ENCODE results near the gene QRICH1. TPM values are rescaled to one million over a fixed set of nuclear protein-coding genes. Genes with fewer than 3 reads are reported as not detected.

Gene QRICH1
- total RNA-seq, 1 donor from 2014 or later, result 123 TPM

- Mint-ChIP-seq H3K27ac (no peak overlapping the region), H3K9me3 (no peaks in the 10 kb centered on the region), H3K27me3 (no peaks in the 10 kb centered on the region), H3K4me3 (no peak overlapping the region), H3K36me3 (peaks cover 23% of the 10 kb centered on the region), H3K4me1 (ENCODE audit: unreplicated experiment) (no peaks in the 10 kb centered on the region)
- no peak for TF ChIP-seq CTCF (conservative IDR thresholded peaks at IDR 0.05)
- DNase-seq (ENCODE audit: extremely low spot score, unreplicated experiment), result no peak
Measured at GRCh38 chr3:49054344-49054862, 39.5 kb downstream of the QRICH1 start.

- Mint-ChIP-seq H3K4me3 (no peak overlapping the region), H3K9me3 (no peaks in the 10 kb centered on the region), H3K27me3 (no peaks in the 10 kb centered on the region), H3K4me1 (ENCODE audit: unreplicated experiment) (no peaks in the 10 kb centered on the region), H3K27ac (no peak overlapping the region), H3K36me3 (peaks cover 23% of the 10 kb centered on the region)
- no peak for DNase-seq (ENCODE audit: extremely low spot score, unreplicated experiment)
- no peak for TF ChIP-seq CTCF (conservative IDR thresholded peaks at IDR 0.05)
Measured at GRCh38 chr3:49053543-49053942, 40.3 kb downstream of the QRICH1 start.

- no peak for TF ChIP-seq CTCF (conservative IDR thresholded peaks at IDR 0.05)
- H3K36me3 Mint-ChIP-seq, result peaks cover 16% of the 10 kb centered on the region
- H3K27ac Mint-ChIP-seq, result no peak overlapping the region
- no peak for DNase-seq (ENCODE audit: extremely low spot score, unreplicated experiment)
- no peak overlapping the region for H3K4me3 Mint-ChIP-seq
- H3K9me3 Mint-ChIP-seq, result no peaks in the 10 kb centered on the region
- H3K27me3 Mint-ChIP-seq, result no peaks in the 10 kb centered on the region
- no peaks in the 10 kb centered on the region for H3K4me1 Mint-ChIP-seq (ENCODE audit: unreplicated experiment)
Measured at GRCh38 chr3:49035281-49035680, 58.6 kb downstream of the QRICH1 start.

- Mint-ChIP-seq H3K36me3 (peaks cover 16% of the 10 kb centered on the region), H3K27me3 (no peaks in the 10 kb centered on the region), H3K9me3 (no peaks in the 10 kb centered on the region), H3K4me1 (ENCODE audit: unreplicated experiment) (peaks cover 2% of the 10 kb centered on the region), H3K27ac (no peak overlapping the region), H3K4me3 (no peak overlapping the region)
- no peak for DNase-seq (ENCODE audit: extremely low spot score, unreplicated experiment)
- no peak for TF ChIP-seq CTCF (conservative IDR thresholded peaks at IDR 0.05)
Measured at GRCh38 chr3:49034650-49035049, 59.2 kb downstream of the QRICH1 start.

- peaks cover 18% of the 10 kb centered on the region for H3K4me1 Mint-ChIP-seq (ENCODE audit: unreplicated experiment)
- TF ChIP-seq CTCF (conservative IDR thresholded peaks at IDR 0.05), result no peak
- no peak overlapping the region for H3K4me3 Mint-ChIP-seq
- no peaks in the 10 kb centered on the region for H3K27me3 Mint-ChIP-seq
- DNase-seq (ENCODE audit: extremely low spot score, unreplicated experiment), result no peak
- H3K36me3 Mint-ChIP-seq, result peaks cover 27% of the 10 kb centered on the region
- no peak overlapping the region for H3K27ac Mint-ChIP-seq
- H3K9me3 Mint-ChIP-seq, result no peaks in the 10 kb centered on the region
Measured at GRCh38 chr3:49032646-49033304, 61.1 kb downstream of the QRICH1 start.

Data from type B pancreatic cell (in vitro differentiated cells).